ENCODE data around the gene ZNF613. TPM values are rescaled to one million over a fixed set of nuclear protein-coding genes. Genes with fewer than 3 reads are reported as not detected.

Gene ZNF613
- polyA plus RNA-seq (2012; ENCODE audit: low read depth, missing spikeins): 2.3 TPM

DNA sequence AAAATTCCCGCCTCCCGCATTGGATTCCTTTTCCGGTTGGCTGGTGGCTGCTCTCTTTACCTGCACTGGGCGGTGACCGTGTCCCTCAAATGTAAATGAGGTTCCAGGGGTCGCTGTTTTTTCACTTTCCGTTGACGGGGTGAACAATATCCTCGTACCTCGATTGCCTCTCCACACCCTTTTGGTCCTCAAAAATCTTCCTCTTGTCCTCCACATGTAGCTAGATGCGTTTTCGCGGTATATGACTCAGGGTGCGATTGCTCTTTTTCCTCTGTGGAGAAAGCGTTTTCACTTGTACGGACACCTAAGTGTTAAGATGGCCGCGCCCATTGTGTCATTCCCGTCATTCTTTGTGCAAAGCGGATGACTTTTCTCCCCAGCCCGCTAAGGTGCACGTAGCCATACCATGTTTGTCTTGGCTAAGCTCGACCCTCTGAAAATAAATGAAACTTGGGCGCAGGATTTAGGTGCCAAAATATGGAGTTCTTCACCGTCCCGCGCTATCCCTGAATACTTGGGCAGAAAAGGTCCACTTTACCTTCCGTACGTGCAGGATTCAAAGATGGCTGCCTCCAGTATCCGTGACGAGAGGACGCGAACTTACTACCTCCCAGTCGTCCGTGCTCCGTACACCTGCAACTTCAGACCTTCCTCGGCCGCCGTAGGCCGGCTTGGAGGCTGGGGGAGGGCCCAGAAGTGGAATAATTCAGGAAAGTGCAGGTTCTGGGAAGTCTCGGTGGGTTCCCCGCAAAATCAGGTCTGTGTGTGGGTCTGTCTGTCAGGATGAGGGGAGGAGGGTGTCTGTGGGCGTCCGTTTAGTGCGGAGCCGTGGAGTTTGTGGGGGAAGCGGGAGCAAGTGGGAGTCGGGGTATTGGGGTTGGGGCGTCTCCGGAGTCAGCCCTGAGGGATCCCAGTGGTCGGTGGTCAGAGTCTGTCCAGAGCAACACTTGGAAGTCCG is at the start of gene ZNF613:
Gene ZNF613, plus strand, starts transcription at position 689 of the 958 bp plus-strand sequence. CDS start 8,749 bp downstream, outside the sequence.
- TF ChIP-seq POLR2A (IDR thresholded peaks at IDR 0.05; ENCODE audit: low read depth, low read length) (no peak), PAX5 (IDR thresholded peaks at IDR 0.05; ENCODE audit: insufficient read depth, low read length, severe bottlenecking) (peak; percentile 9), POU2F2 (IDR thresholded peaks at IDR 0.05; ENCODE audit: low read depth, low read length) (peak; percentile 48; the same call in 1 of the 2 replicates), TAF1 (IDR thresholded peaks at IDR 0.05; ENCODE audit: low read depth, low read length) (no peak), SPI1 (IDR thresholded peaks at IDR 0.05; ENCODE audit: low read depth, low read length) (no peak), POLR2AphosphoS5 (IDR thresholded peaks at IDR 0.05; ENCODE audit: low read depth, low read length) (no peak)
- DNase-seq (ENCODE audit: insufficient read length, low spot score): peak; percentile 64
- peak; percentile 97 for FAIRE-seq

DNA sequence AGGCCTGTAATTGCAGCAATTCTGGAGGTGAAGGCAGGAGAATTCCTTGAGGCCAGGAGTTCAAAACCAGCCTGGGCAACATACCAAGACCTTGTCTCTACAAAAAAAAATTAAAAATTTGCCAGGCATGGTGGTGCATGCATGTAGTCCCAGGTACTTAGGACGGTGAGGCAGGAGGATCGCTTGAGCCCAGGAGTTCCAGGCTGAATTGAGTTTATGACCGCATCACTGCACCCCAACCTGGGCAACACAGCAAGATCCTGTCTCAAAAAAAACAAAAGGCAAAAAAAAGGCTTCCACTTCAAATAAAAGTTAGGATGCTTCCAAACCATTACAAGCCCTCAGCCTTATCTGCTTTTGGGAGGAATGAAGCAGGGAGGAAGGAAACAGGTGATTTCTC is 44.8 kb upstream of the ZNF613 start:
- no peak for DNase-seq (ENCODE audit: insufficient read length, low spot score)
- TF ChIP-seq POLR2A (IDR thresholded peaks at IDR 0.05; ENCODE audit: low read depth, low read length) (no peak), POU2F2 (IDR thresholded peaks at IDR 0.05; ENCODE audit: low read depth, low read length) (no peak), TAF1 (IDR thresholded peaks at IDR 0.05; ENCODE audit: low read depth, low read length) (no peak), PAX5 (IDR thresholded peaks at IDR 0.05; ENCODE audit: insufficient read depth, low read length, severe bottlenecking) (no peak), SPI1 (IDR thresholded peaks at IDR 0.05; ENCODE audit: low read depth, low read length) (no peak), POLR2AphosphoS5 (IDR thresholded peaks at IDR 0.05; ENCODE audit: low read depth, low read length) (no peak)

DNA sequence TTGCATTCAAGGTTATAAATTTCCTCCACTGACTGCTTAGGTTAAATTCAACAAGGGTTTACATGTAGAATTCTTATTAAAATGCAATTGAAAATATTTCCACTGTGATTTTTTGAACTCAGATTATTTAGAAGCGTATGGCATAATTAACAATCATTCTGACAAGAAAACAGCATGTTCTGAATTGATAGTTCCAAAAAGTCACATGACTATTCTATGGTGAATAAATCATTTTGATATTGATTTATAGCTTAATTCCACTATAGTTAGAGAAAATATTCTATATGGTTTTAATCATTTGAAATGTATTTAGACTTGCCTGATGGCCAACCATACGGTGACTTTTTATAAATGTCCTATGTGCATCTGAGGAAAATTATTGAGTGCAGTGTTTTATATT is 42.6 kb upstream of the ZNF613 start:
- FAIRE-seq: no peak
- TF ChIP-seq POU2F2 (IDR thresholded peaks at IDR 0.05; ENCODE audit: low read depth, low read length) (no peak), POLR2A (IDR thresholded peaks at IDR 0.05; ENCODE audit: low read depth, low read length) (no peak), SPI1 (IDR thresholded peaks at IDR 0.05; ENCODE audit: low read depth, low read length) (no peak), POLR2AphosphoS5 (IDR thresholded peaks at IDR 0.05; ENCODE audit: low read depth, low read length) (no peak), TAF1 (IDR thresholded peaks at IDR 0.05; ENCODE audit: low read depth, low read length) (no peak), PAX5 (IDR thresholded peaks at IDR 0.05; ENCODE audit: insufficient read depth, low read length, severe bottlenecking) (no peak)
- no peak for DNase-seq (ENCODE audit: insufficient read length, low spot score)

More for the DNA sequence above, 44.8 kb upstream of the ZNF613 start:
- FAIRE-seq: no peak

DNA sequence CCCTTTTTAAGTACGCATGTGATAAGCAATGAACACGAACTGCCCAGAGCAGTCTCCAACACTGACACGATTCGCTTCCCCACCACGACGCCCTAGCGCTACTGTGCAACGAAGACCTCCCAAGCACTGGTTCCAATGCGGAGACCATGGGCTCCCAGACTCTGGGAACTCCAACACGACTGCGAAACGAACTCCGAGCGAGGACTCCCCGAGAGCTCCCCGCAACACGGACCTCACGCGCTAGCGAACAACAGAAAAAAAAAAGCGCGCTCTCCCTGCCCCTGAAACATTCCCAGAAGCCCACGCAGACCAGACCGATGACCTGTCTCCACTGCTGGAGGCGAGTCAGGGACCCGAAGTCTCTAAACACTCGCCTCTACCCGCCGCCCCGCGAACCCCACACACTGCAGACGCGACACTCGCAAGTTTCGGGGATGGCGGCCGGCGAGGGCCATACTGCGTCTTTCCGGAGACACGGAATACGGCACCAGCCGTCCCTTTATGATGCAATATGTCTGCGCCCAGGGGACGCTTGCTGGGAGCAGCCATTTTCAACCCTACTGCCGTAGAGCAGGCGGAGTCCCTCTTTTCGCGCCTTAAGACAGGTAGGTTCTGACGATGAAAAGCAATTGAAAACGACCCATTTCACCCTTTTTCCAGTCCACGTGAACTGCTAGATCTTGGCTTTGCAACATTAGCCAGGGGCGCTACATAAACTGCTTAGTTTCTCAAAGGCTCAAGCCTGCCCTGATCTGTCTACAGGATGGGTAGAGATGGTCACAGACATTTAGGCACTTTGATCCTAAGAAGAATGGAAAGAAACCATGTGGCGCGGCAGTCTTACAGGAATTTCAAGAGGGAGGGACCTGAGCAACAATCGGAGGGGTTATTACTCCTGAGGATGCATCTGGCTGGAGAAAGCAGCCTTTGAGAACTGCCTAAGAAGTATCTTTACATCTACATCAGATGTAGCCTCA is 39.5 kb upstream of the ZNF613 start, which contains the start of gene ZNF577:
Gene ZNF577, minus strand, starts transcription at position 430 of the 977 bp plus-strand sequence. CDS start 7,569 bp downstream, outside the sequence.
- DNase-seq (ENCODE audit: insufficient read length, low spot score) (no peak), FAIRE-seq (no peak)
- TF ChIP-seq POLR2A (IDR thresholded peaks at IDR 0.05; ENCODE audit: low read depth, low read length) (no peak), TAF1 (IDR thresholded peaks at IDR 0.05; ENCODE audit: low read depth, low read length) (no peak), POLR2AphosphoS5 (IDR thresholded peaks at IDR 0.05; ENCODE audit: low read depth, low read length) (no peak), SPI1 (IDR thresholded peaks at IDR 0.05; ENCODE audit: low read depth, low read length) (no peak), POU2F2 (IDR thresholded peaks at IDR 0.05; ENCODE audit: low read depth, low read length) (no peak)

DNA sequence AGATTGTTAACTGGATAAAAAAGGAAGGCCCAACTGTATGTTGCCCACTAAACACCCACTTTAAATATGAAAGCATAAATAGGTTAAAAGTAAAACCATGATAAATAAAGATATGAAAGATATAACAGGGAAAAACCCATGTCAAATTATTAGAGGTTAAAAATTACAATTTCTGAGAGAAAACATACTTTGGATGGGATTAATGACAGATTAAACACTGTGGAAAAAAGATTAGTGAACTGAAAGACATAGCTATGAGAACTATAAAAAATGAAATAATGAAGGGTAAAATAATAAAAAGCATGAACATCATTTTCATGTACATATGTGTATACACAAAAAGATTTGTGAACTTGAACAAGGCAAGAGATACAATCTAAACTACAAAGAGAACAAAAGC is 37.3 kb upstream of the ZNF613 start:
- TF ChIP-seq POLR2AphosphoS5 (IDR thresholded peaks at IDR 0.05; ENCODE audit: low read depth, low read length) (no peak), POU2F2 (IDR thresholded peaks at IDR 0.05; ENCODE audit: low read depth, low read length) (no peak), SPI1 (IDR thresholded peaks at IDR 0.05; ENCODE audit: low read depth, low read length) (no peak), TAF1 (IDR thresholded peaks at IDR 0.05; ENCODE audit: low read depth, low read length) (no peak), PAX5 (IDR thresholded peaks at IDR 0.05; ENCODE audit: insufficient read depth, low read length, severe bottlenecking) (no peak), POLR2A (IDR thresholded peaks at IDR 0.05; ENCODE audit: low read depth, low read length) (no peak)
- no peak for FAIRE-seq

DNA sequence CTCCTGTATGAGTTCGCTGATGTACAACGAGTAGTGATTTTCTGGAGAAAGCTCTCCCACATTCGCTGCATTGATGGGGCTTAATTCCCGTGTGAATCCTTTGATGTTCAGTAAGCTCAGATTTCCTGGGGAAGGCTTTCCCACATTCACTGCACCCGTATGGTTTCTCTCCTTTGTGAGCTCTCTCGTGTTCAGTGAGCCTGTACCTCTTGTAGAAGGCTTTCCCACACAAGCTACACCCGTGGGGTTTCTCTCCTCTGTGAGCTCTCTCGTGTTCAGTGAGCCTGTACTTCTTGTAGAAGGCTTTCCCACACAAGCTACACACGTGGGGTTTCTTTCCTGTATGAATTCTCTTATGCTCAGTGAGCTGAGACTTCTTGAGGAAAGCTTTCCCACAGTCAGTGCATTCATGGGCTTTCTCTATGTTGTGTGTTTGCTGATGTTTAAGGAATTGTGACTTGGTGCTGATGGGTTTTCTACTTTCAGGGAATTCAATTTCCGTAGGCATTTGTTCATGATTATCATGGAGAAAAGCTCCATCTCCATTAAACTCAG is 36.0 kb upstream of the ZNF613 start:
- DNase-seq (ENCODE audit: insufficient read length, low spot score) (no peak), FAIRE-seq (no peak)
- TF ChIP-seq POLR2AphosphoS5 (IDR thresholded peaks at IDR 0.05; ENCODE audit: low read depth, low read length) (no peak), POU2F2 (IDR thresholded peaks at IDR 0.05; ENCODE audit: low read depth, low read length) (no peak), POLR2A (IDR thresholded peaks at IDR 0.05; ENCODE audit: low read depth, low read length) (no peak), PAX5 (IDR thresholded peaks at IDR 0.05; ENCODE audit: insufficient read depth, low read length, severe bottlenecking) (no peak), TAF1 (IDR thresholded peaks at IDR 0.05; ENCODE audit: low read depth, low read length) (no peak), SPI1 (IDR thresholded peaks at IDR 0.05; ENCODE audit: low read depth, low read length) (no peak)

More for the DNA sequence above, 37.3 kb upstream of the ZNF613 start:
- no peak for DNase-seq (ENCODE audit: insufficient read length, low spot score)

DNA sequence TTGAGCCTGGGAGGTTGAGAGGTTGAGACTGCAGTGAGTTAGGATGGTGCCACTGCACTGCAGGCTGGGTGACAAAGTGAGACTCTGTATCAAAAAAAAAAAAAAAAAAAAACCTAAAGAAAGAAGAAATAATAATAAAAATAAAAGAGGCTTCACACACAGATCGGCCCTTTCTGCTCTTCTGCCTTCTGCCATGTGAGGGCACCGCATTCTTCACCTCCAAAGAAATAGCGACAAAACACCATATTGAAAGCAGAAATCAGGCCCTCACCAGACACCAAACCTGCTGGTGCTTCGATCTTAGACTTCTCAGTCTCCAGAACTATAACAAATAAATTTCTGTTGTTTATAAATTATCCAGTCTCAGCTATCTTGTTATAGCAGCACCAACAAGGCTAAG is 25.4 kb upstream of the ZNF613 start:
- DNase-seq (ENCODE audit: insufficient read length, low spot score) (no peak), FAIRE-seq (no peak)
- no peak for TF ChIP-seq POLR2AphosphoS5 (IDR thresholded peaks at IDR 0.05; ENCODE audit: low read depth, low read length)
- TF ChIP-seq TAF1 (IDR thresholded peaks at IDR 0.05; ENCODE audit: low read depth, low read length): no peak
- TF ChIP-seq PAX5 (IDR thresholded peaks at IDR 0.05; ENCODE audit: insufficient read depth, low read length, severe bottlenecking): no peak
- TF ChIP-seq POU2F2 (IDR thresholded peaks at IDR 0.05; ENCODE audit: low read depth, low read length): no peak
- TF ChIP-seq SPI1 (IDR thresholded peaks at IDR 0.05; ENCODE audit: low read depth, low read length): no peak
- no peak for TF ChIP-seq POLR2A (IDR thresholded peaks at IDR 0.05; ENCODE audit: low read depth, low read length)

DNA sequence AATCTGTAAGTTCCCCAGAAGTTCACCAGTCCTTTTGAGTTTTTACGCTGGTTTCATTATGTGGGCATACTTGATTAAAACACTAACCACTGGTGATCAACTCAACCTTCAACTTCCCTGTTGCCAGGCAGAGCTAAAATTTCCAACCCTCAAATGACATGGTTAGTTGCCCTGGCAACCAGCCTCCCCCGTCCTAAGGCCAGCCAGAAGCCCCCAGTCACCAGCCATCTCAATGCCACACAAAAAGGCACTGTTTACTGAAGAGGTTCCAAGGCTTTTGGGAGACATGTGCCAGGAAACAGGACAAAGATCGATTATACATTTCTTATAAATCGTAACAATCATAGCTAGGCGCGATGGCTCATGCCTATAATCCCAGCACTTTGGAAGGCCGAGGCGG is 24.1 kb upstream of the ZNF613 start:
- no peak for TF ChIP-seq POLR2A (IDR thresholded peaks at IDR 0.05; ENCODE audit: low read depth, low read length)
- TF ChIP-seq POU2F2 (IDR thresholded peaks at IDR 0.05; ENCODE audit: low read depth, low read length): no peak
- no peak for TF ChIP-seq POLR2AphosphoS5 (IDR thresholded peaks at IDR 0.05; ENCODE audit: low read depth, low read length)
- TF ChIP-seq SPI1 (IDR thresholded peaks at IDR 0.05; ENCODE audit: low read depth, low read length): no peak
- no peak for TF ChIP-seq TAF1 (IDR thresholded peaks at IDR 0.05; ENCODE audit: low read depth, low read length)
- TF ChIP-seq PAX5 (IDR thresholded peaks at IDR 0.05; ENCODE audit: insufficient read depth, low read length, severe bottlenecking): no peak
- no peak for FAIRE-seq
- no peak for DNase-seq (ENCODE audit: insufficient read length, low spot score)
